SKM-1 (cell line): ENCODE data around the gene SERBP1.

Experiments used
- DNase-seq: peaks from one replicate; lab custom pipeline; 2025; ENCODE audit not compliant: unreplicated experiment; lab: John Stamatoyannopoulos, UW

Gene SERBP1

DNA sequence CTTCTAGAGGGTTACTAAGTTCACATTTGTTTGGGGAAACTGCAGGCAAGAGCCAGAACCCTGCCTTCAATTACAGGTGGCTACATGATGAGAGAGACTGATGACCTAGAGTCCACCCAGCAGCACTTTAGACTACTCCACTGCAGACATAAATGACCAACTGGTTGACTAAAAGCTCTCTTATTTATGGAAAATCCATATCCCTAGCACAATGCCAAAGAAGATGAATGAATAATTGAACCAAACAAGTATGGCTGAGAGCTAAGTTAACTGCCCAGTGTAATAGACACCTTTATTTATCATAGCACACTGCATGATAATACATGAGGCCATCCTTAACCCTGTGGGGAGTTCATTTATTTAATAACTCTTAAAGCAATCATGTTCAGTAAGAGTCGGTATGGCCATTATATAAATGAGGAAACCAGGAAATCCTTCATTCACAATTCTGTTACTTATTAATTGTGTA lies 62.1 kb downstream of the SERBP1 start:
- DNase-seq: no peak

DNA sequence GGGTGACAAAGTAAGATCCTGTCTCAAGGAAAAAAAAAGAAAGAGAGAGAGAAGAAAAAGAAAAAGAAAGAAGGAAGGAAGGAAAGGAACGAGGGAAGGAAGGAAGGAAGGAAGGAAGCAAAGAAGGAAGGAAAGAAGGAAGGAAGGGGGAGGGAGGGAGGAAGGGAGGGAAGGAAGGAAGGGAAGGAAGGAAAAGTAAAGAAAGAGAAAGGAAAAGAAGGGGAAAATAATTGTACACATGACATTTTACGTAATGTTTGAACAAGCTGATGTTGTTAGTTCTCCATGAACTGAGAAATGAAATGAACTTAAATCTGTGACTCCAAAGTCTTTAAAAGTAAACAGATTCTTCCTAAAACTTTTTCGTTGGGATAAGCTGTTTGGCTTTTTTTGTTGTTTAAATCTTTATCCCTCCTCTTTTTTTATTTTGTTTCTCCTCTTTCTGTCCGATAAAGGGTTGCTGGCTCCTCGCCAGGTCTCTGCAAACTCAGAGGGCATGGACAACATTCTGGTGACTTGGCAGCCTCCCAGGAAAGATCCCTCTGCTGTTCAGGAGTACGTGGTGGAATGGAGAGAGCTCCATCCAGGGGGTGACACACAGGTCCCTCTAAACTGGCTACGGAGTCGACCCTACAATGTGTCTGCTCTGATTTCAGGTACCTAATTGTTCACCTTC lies 62.7 kb downstream of the SERBP1 start:
- no peak for DNase-seq

DNA sequence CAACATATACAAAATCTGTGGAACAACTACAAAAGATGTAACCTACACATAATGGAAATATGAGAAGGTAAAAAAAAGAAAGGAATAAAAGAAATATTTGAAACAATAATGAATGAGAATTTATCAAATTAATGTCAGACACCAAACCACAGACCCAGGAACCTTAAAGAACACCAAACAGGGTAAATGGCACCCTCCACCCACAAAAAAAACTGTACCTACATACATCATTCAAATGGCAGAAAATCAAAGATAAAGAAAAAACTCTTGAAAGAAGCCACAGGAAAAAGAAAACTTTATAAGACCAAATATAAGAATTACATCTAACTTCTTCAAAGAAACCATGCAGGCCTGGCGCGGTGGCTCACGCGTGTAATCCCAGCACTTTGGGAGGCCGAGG lies 68.6 kb downstream of the SERBP1 start:
- no peak for DNase-seq

DNA sequence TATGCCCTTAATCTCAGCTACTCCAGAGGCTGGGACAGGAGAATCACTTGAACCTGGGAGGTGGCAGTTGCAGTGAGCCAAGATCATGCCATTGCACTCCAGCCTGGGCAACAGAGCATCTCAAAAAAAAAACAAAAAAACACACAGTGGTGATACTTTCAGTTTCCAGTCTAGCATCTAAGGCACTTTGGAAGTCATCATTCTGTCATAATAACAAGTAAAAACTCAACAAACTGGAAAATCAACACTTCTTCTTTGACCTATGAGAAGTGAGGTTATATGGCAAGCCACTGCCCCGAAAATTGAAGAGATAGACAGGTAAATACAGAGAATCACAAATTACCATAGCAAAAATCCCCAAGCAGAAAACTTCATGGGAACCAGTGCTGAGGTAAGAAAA lies 70.6 kb downstream of the SERBP1 start:
- DNase-seq: no peak
